K562 (cell line): ENCODE data around the gene ACSF3. TPM values are rescaled to one million over a fixed set of nuclear protein-coding genes. Genes with fewer than 3 reads are reported as not detected.

Source experiments
- CGGBP1 ChIP-seq: fragments of 250-450 bp; sonication (Bioruptor Pico); IDR thresholded peaks from 2 replicates; pipeline ENCODE4 v1.9.0; 2021; ENCODE audit warnings: mild to moderate bottlenecking
- CREM ChIP-seq: IDR thresholded peaks from 2 replicates; pipeline ENCODE4 v1.6.1; 2014; ENCODE audit warnings: antibody characterized with exemption, low read depth
- EHMT2 ChIP-seq: fragments of 450-650 bp; IDR thresholded peaks from 2 replicates; pipeline ENCODE4 v1.6.1; 2018; ENCODE audit warnings: antibody characterized with exemption
- HLTF ChIP-seq: fragments of 450-650 bp; IDR thresholded peaks from 2 replicates; pipeline ENCODE4 v1.6.1; 2016
- HSF4 ChIP-seq: fragments of 250-450 bp; sonication (Bioruptor Pico); IDR thresholded peaks from 2 replicates; pipeline ENCODE4 v2.1.2; 2022; ENCODE audit warnings: mild to moderate bottlenecking, moderate library complexity, borderline replicate concordance
- ID3 ChIP-seq, 2 experiments: fragments of 250-450 bp in 1 of 2; fragments of 450-650 bp in 1 of 2; sonication (Bioruptor Pico) in 1 of 2; IDR thresholded peaks; 2 replicates each; pipeline versions ENCODE4 v1.6.1 to v1.8.0; 2016 to 2021; ENCODE audit warnings: mild to moderate bottlenecking in 2 of 2, moderate library complexity in 2 of 2, missing compliant biosample characterization in 1 of 2, missing genetic modification characterization in 1 of 2
- LCOR ChIP-seq: sonication (generic); formaldehyde crosslinking; IDR thresholded peaks from 2 replicates; pipeline ENCODE4 v1.8.0; 2022; ENCODE audit warnings: mild to moderate bottlenecking, missing genetic modification reagents
- LEF1 ChIP-seq: fragments of 450-650 bp; IDR thresholded peaks from 2 replicates; pipeline ENCODE4 v1.6.1; 2016; ENCODE audit warnings: mild to moderate bottlenecking
- MCM3 ChIP-seq: fragments of 450-650 bp; IDR thresholded peaks from 2 replicates; pipeline ENCODE4 v1.6.1; 2016
- PHTF2 ChIP-seq: fragments of 250-450 bp; sonication (Bioruptor Pico); IDR thresholded peaks from 2 replicates; pipeline ENCODE4 v1.5.0; 2021; ENCODE audit warnings: mild to moderate bottlenecking
- SETDB1 ChIP-seq: IDR thresholded peaks from one replicate; pipeline ENCODE4 v1.6.1; 2012; ENCODE audit warnings: low read length, control low read depth, inconsistent platforms
- SP2 ChIP-seq: IDR thresholded peaks from 2 replicates; pipeline ENCODE4 v1.6.1; 2011; ENCODE audit warnings: mild to moderate bottlenecking, low read depth, low read length, moderate library complexity; ENCODE audit not compliant: poor library complexity, severe bottlenecking; ENCODE audit errors: extremely low read depth
- SRF ChIP-seq, 2 experiments: fragments of 250-450, 450-650 bp in 1 of 2; sonication (Bioruptor Pico) in 1 of 2; sonication (generic) in 1 of 2; formaldehyde crosslinking; IDR thresholded peaks; 2 replicates each; pipeline versions ENCODE4 v1.5.0 to v1.5.1; 2020 to 2022; ENCODE audit warnings: mild to moderate bottlenecking in 1 of 2, missing genetic modification reagents in 1 of 2
- TCF7L2 ChIP-seq: fragments of 150-350 bp; IDR thresholded peaks from 2 replicates; pipeline ENCODE4 v1.6.1; 2016; ENCODE audit warnings: low read depth, mild to moderate bottlenecking, low read length, moderate library complexity
- UBTF ChIP-seq, 2 experiments: IDR thresholded peaks; 2 replicates each; pipeline ENCODE4 v1.6.1; 2012; ENCODE audit warnings: improper control_type of control experiment in 2 of 2, low read depth in 2 of 2, low read length in 2 of 2, borderline replicate concordance in 1 of 2
- YY1 ChIP-seq, 3 experiments: IDR thresholded peaks; 2 replicates each; pipeline ENCODE4 v1.6.1; 2011; ENCODE audit warnings: low read length in 2 of 3, mild to moderate bottlenecking in 2 of 3, moderate library complexity in 2 of 3, borderline replicate concordance in 1 of 3, control low read depth in 1 of 3, low read depth in 1 of 3; ENCODE audit not compliant: insufficient read depth in 3 of 3, insufficient replicate concordance in 2 of 3, control insufficient read depth in 1 of 3, insufficient read length in 1 of 3; ENCODE audit errors: extremely low read depth in 1 of 3
- ZHX1 ChIP-seq: fragments of 150-350 bp; conservative IDR thresholded peaks from 2 replicates; pipeline ENCODE4 v1.6.1; 2014; ENCODE audit warnings: low read length
- ZNF197 ChIP-seq: fragments of 200-800 bp; sonication (Bioruptor generic); IDR thresholded peaks from 2 replicates; pipeline ENCODE4 v1.6.1; 2016; ENCODE audit warnings: low read depth, missing genetic modification characterization, missing compliant biosample characterization
- ZNF274 ChIP-seq: IDR thresholded peaks from 2 replicates; pipeline ENCODE4 v1.6.1; 2011; ENCODE audit warnings: low read depth, mild to moderate bottlenecking, low read length, moderate library complexity, borderline replicate concordance
- ZNF436 ChIP-seq: fragments of 250-450, 450-650 bp; sonication (Bioruptor Pico); formaldehyde crosslinking; IDR thresholded peaks from 2 replicates; pipeline ENCODE4 v1.7.0; 2020; ENCODE audit warnings: mild to moderate bottlenecking
- ZNF699 ChIP-seq: fragments of 250-450 bp; sonication (Bioruptor Pico); IDR thresholded peaks from 2 replicates; pipeline ENCODE4 v1.8.0; 2021; ENCODE audit warnings: mild to moderate bottlenecking, moderate library complexity; ENCODE audit not compliant: insufficient replicate concordance
- polyA plus RNA-seq, 8 experiments: library from polyadenylated mRNA; depleted of rRNA in 4 of 8; stranded (reverse) in 5 of 8; unstranded in 3 of 8; fragments of >200 nt; fragmentation: Nextera tagmentation in 2 of 8; fragmentation: Illumina TruSeq in 1 of 8; extraction: Ambion mirVana in 2 of 8; extraction: Trizol in 1 of 8; gene quantifications; 2 replicates each; pipeline versions ENCODE4 v1.2.1 to v1.2.3, GENCODE V29; 2011 to 2014; ENCODE audit warnings: inconsistent platforms in 1 of 8, missing spikeins in 1 of 8
- total RNA-seq, 7 experiments: library from RNA; depleted of rRNA in 6 of 7; stranded (reverse); fragments of >200 nt in 6 of 7; fragmentation: Illumina TruSeq in 2 of 7; extraction: Trizol in 2 of 7; gene quantifications; 2 replicates each; pipeline versions ENCODE4 v1.2.1 to v1.2.3, GENCODE V29; 2011 to 2021; ENCODE audit warnings: low replicate concordance in 1 of 7

The ACSF3 gene
- total and polyA plus RNA-seq, 9 of the 15 experiments (the other 6 are each of a cell fraction or from before 2014, with no cell fraction given), result 0.77 to 32.8 (median 14.7) TPM

GRCh38 chr16:89171216-89172170 is 77.8 kb downstream of the ACSF3 start, which contains the start of gene CDH15 (continued):
- 0 out of 4 replicates have a peak, but pooled peaks of 1 of the 2 experiments have one; percentile 18 for TF ChIP-seq UBTF (IDR thresholded peaks at IDR 0.05; ENCODE audit: borderline replicate concordance in 1 of 2, low read depth in 2 of 2, low read length in 2 of 2)
- no peak for TF ChIP-seq ZNF436 (CRISPR knock-in tag)
- peak; percentile 23 for TF ChIP-seq SP2
- TF ChIP-seq YY1 (IDR thresholded peaks at IDR 0.05; ENCODE audit: borderline replicate concordance in 1 of 3, control insufficient read depth in 1 of 3, extremely low read depth in 1 of 3, insufficient read depth in 3 of 3, insufficient read length in 1 of 3, insufficient replicate concordance in 2 of 3, low read depth in 1 of 3, low read length in 2 of 3), result no peak
- no peak for TF ChIP-seq EHMT2
- no peak for TF ChIP-seq ZNF699
- TF ChIP-seq ZNF274, result no peak
- TF ChIP-seq LEF1, result no peak
- no peak for TF ChIP-seq CGGBP1
- TF ChIP-seq ZHX1, result no peak
- no peak for TF ChIP-seq ZNF197 (CRISPR knock-in tag)
- no peak for TF ChIP-seq ID3 (CRISPR knock-in tag; IDR thresholded peaks at IDR 0.05)
- no peak for TF ChIP-seq ID3 (tag; IDR thresholded peaks at IDR 0.05)
- TF ChIP-seq CREM, result peak; percentile 13; the same call in 1 of the 2 replicates
- TF ChIP-seq SETDB1, result no peak
- no peak for TF ChIP-seq HLTF
- TF ChIP-seq TCF7L2, result no peak
- TF ChIP-seq SRF (CRISPR knock-in tag; IDR thresholded peaks at IDR 0.05), result no peak
- TF ChIP-seq MCM3, result no peak
- TF ChIP-seq LCOR, result no peak
- TF ChIP-seq PHTF2, result no peak
- no peak for TF ChIP-seq HSF4 (CRISPR knock-in tag)
